HG02938 (cell line): ENCODE results near the gene FGR.
"Not testable (repeated sequence)": the region's sequence is repeated elsewhere in the genome, so short reads cannot be mapped to it uniquely, and the experiment has no call there.

Experiments used
- ATAC-seq: cut with Tn5 transposase; IDR thresholded peaks from one replicate; pipeline ENCODE4 v1.9.1; 2021; ENCODE audit warnings: mild to moderate bottlenecking, moderate library complexity; ENCODE audit not compliant: unreplicated experiment

The FGR gene

GRCh38 chr1:27660300-27660835 is 25.4 kb upstream of the FGR start:
- ATAC-seq = no peak

GRCh38 chr1:27659497-27660299 is 24.7 kb upstream of the FGR start:
- ATAC-seq = peak; percentile 59

- peak; percentile 13 for ATAC-seq
Observed at GRCh38 chr1:27658951-27659496, 24.0 kb upstream of the FGR start.

- no peak for ATAC-seq
Observed at GRCh38 chr1:27656157-27656893, 21.3 kb upstream of the FGR start.

GRCh38 chr1:27655151-27655937 is 20.4 kb upstream of the FGR start:
- no peak for ATAC-seq

- ATAC-seq = no peak
Observed at GRCh38 chr1:27652111-27652864, 17.3 kb upstream of the FGR start.

GRCh38 chr1:27650539-27651175 is 15.7 kb upstream of the FGR start:
- no peak for ATAC-seq

GRCh38 chr1:27650171-27650538 is 15.2 kb upstream of the FGR start:
- no peak for ATAC-seq

GRCh38 chr1:27649306-27649635 is 14.3 kb upstream of the FGR start:
- ATAC-seq = no peak

- no peak for ATAC-seq
Observed at GRCh38 chr1:27648602-27649305, 13.8 kb upstream of the FGR start.

GRCh38 chr1:27647328-27647727 is 12.3 kb upstream of the FGR start:
- ATAC-seq = no peak

GRCh38 chr1:27646676-27647075 is 11.7 kb upstream of the FGR start:
- ATAC-seq = no peak

- no peak for ATAC-seq
Observed at GRCh38 chr1:27645071-27645415, 10.1 kb upstream of the FGR start.

- ATAC-seq = no peak
Observed at GRCh38 chr1:27644369-27645070, 9.5 kb upstream of the FGR start.

GRCh38 chr1:27643600-27644368 is 8.8 kb upstream of the FGR start:
- no peak for ATAC-seq

- not testable (repeated sequence) for ATAC-seq
Observed at GRCh38 chr1:27640514-27640913, 5.5 kb upstream of the FGR start.

GRCh38 chr1:27638805-27639204 is 3.8 kb upstream of the FGR start:
- no peak for ATAC-seq
